SH-SY5Y (cell line): Measurements from ENCODE around the gene CKMT1A.
"Not testable (repeated sequence)": the region's sequence is repeated elsewhere in the genome, so short reads cannot be mapped to it uniquely, and the experiment has no call there.

Experiments
- GATA2 ChIP-seq: IDR thresholded peaks from 2 replicates; pipeline ENCODE4 v1.6.1; 2011; ENCODE audit warnings: mild to moderate bottlenecking, low read depth, low read length
- GATA3 ChIP-seq: IDR thresholded peaks from 2 replicates; pipeline ENCODE4 v1.6.1; 2011; ENCODE audit warnings: low read depth, mild to moderate bottlenecking, low read length, moderate library complexity

The CKMT1A gene

DNA sequence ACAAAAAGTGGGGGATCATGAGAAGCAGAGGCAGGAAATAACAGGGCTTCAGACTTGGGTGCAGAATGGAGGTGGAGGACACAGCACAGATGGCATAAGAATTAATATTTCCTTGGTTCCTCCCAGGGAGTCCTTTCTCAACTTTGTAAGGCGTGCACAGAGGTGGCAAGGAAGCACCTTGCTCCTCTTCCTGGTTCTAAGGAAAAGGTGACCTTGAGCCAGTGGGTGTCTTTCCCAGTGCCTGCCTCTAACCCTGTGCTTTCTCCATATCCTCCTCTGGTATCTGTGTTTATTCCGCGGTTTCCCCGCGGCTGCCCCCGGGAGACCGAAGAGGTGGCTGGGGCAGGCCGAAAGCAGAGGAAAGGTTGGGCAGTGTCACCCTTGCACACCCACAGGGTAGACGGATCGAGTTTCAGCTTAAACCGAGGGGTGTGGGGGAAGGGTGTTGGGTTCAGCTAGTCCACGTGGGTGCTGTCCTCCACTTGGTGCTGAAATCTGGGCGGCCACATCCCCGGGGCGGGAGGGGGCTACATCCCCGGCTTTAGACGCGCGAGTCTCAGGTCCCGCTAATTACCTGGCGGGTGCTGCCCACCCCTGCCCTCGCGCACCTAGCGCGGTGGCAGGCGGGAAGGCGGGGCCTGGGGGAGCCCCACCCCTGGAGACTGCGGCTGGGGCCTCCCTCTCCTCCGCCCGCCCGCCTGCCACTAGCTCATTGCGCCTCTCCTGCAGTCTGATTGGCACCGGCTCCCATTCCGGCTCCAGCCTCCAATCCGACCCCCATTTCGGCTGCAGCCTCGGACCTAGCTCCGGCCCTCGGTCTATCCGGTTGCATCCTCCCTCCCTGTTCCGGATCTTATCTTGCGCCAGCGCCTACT is at the start of gene CKMT1A:
Gene CKMT1A (plus strand): TSS at position 712 of the 875 bp plus-strand sequence. CDS start 192 bp downstream, outside the sequence.
- TF ChIP-seq GATA3, GATA2: not testable (repeated sequence)

- TF ChIP-seq GATA2 = no peak
- no peak for TF ChIP-seq GATA3
These were observed 44.8 kb upstream of the CKMT1A start, which contains the start of gene CATSPER2 for GRCh38 chr15:43648649-43649429. CATSPER2 (minus strand) TSS chr15:43648844; CDS start chr15:43648061, 783 bp downstream.

DNA sequence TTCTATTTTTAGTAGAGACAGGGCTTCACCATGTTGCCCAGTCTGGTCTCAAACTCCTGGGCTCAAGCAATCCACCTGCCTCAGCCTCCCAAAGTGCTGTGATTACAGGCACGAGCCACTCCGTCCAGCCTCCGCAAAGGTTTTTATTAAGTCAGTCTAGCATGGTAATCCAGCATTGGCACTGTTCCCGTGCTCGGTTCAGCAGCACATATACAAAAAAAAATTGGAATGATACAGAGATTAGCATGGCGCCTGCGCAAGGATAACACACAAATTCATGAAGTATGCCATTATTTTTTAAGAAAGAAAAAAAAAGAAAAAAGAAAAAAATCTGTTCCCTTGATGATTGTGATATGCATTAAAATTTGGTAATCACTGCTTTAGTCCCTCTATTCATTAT is 8.5 kb downstream of the CKMT1A start:
- TF ChIP-seq GATA2 = no peak
- TF ChIP-seq GATA3 = no peak

DNA sequence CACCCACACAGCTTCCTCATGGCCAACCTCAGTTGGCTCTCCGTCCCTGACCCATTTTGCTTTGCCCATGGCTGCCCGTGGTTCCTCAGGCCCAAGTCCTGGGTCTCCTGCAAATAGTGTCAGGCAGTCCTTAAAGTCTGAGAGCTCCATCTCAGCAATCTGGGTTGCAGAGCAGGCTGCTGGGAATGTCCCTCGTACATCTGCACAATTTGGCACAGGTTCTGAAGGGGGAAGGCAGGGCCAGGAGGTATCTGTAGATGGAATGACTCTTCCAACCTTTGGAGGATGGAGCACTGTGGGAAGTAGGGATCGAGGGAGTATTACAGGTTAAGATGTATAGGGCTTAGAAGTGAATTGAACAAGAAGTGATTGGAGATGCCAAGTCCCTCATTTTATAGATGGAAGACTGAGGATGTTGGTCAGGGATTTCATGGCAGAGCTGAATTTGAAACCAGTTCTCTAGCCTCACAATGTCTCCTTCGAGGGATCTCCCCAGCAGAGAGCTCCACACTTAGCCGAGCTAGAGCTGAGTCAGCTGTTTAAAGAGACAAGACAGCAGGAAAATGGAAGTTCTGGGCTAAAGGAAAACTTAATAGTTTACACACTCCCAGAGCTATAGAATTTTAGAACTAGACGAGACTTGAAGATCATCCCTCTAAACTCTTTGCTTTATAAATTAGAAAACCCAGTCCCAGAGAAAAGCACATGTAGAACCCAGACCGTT is 9.2 kb downstream of the CKMT1A start:
- TF ChIP-seq GATA3 = no peak
- TF ChIP-seq GATA2 = no peak

DNA sequence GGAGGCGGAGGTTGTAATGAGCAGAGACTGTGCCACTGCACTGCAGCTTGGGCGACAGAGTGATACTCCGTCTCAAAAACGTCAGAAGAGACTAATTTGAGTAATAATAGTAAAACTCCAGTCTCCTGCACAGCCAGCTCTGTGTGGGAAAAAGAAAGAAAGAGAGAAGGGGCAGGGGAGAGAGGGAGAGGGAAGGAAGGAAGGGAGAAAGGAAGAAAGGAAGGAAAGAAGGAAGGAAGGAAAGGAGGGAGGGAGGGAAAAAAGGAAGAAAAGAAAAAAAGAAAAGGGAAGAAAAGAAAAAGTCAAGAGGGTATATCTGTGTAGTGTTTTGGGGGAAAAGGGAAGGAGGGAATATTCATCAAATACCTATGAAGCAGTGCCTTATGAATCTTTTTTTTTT is 29.5 kb downstream of the CKMT1A start:
- TF ChIP-seq GATA2 = no peak
- no peak for TF ChIP-seq GATA3

- no peak for TF ChIP-seq GATA3
- TF ChIP-seq GATA2 = no peak
These were observed 41.8 kb downstream of the CKMT1A start for GRCh38 chr15:43735416-43735815.

- not testable (repeated sequence) for TF ChIP-seq GATA2, GATA3
These were observed 52.7 kb downstream of the CKMT1A start, which contains the start of gene PDIA3 for GRCh38 chr15:43746245-43746902. PDIA3 (plus strand) TSS chr15:43746438; CDS start chr15:43746540, 102 bp downstream.

DNA sequence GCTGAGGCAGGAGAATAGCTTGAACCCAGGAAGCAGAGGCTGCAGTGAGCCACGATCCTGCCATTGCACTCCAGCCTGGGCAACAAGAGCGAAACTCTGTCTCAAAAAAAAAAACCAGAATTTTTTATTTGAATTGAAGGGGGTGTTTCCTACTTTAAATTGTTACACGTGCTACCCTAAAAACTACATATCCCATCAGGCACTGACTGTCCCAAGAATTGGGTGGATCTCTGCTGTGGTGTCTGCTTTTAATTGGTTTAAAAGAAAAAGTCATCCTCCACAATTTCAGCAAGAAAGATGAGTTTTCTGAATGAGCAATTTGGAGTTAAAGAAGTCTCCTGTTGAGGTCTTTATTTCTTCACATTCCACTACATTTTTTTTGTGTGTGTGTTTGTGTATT is 54.7 kb downstream of the CKMT1A start:
- TF ChIP-seq GATA3 = no peak
- TF ChIP-seq GATA2 = no peak
